ENCODE data around the gene PLPP4. TPM values are rescaled to one million over a fixed set of nuclear protein-coding genes. Genes with fewer than 3 reads are reported as not detected.

PLPP4 gene
- total RNA-seq, 2 donors from 2014 or later = 0.27 to 61.3 TPM

DNA sequence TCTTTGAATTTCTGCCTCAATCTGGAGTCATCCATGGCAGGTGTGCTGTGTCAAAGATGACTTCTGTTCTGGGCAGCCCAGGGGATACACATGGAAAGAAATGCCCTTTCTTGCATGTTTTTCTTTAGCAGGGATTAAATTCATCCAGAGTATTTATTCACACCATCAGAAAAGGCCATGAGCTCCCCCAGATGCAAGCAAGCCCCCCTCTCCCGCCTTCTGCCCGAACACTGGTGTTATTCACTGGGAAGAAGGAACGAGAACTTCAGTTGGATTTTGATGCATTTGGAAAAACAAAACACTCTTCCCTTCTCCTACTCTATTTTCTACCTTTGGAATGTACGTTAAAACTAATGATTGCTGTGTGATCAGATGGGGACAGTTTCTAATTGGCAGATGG, 1.4 kb downstream of the PLPP4 start:
- intact Hi-C loops (cut with DNase I) = no loop called here

DNA sequence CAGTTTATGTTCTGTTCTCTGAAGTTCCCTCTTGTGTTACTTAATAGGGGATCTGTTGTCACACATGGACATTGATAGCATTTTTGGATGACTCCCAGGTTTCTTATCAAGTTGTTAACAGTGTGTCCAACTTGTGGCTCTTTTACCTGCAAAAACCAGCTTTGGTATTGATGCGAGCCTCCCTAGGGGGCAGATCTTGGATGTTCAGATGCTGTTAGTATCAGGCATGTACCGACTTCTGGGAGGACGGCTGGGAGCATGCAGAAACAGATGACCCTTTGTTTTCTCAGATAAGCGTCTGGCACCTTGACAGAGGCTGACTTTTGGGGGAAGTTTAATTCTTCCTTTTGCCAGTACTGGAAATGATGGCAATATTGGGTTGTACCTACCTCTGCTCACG, 2.2 kb downstream of the PLPP4 start:
- Histone ChIP-seq H3K27ac (no peak overlapping the region), H3K4me1 (replicated peaks) (no peaks in the 10 kb centered on the region), H3K36me3 (no peaks in the 10 kb centered on the region), H3K27me3 (replicated peaks; ENCODE audit: insufficient read depth) (no peaks in the 10 kb centered on the region), H3K4me3 (no peak overlapping the region), H3K9me3 (no peaks in the 10 kb centered on the region)
- intact Hi-C loops (cut with DNase I) = no loop called here
- TF ChIP-seq, protein P1, sequence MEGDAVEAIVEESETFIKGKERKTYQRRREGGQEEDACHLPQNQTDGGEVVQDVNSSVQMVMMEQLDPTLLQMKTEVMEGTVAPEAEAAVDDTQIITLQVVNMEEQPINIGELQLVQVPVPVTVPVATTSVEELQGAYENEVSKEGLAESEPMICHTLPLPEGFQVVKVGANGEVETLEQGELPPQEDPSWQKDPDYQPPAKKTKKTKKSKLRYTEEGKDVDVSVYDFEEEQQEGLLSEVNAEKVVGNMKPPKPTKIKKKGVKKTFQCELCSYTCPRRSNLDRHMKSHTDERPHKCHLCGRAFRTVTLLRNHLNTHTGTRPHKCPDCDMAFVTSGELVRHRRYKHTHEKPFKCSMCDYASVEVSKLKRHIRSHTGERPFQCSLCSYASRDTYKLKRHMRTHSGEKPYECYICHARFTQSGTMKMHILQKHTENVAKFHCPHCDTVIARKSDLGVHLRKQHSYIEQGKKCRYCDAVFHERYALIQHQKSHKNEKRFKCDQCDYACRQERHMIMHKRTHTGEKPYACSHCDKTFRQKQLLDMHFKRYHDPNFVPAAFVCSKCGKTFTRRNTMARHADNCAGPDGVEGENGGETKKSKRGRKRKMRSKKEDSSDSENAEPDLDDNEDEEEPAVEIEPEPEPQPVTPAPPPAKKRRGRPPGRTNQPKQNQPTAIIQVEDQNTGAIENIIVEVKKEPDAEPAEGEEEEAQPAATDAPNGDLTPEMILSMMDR (IDR thresholded peaks at IDR 0.05) = no peak
- TF ChIP-seq POLR2A (IDR thresholded peaks at IDR 0.05) (no peak), POLR2AphosphoS5 (IDR thresholded peaks at IDR 0.05) (no peak)
- no peak for DNase-seq (ENCODE audit: low spot score)
- WGBS = 55% methylated on average over 5 of the region's 5 CpGs

More for the DNA sequence above, 1.4 kb downstream of the PLPP4 start:
- no peak overlapping the region for H3K4me3 ChIP-seq
- no peaks in the 10 kb centered on the region for H3K4me1 ChIP-seq (replicated peaks)
- H3K27me3 ChIP-seq (replicated peaks; ENCODE audit: insufficient read depth) = no peaks in the 10 kb centered on the region
- DNase-seq (ENCODE audit: low spot score) = no peak
- H3K36me3 ChIP-seq = no peaks in the 10 kb centered on the region
- TF ChIP-seq POLR2A (IDR thresholded peaks at IDR 0.05) (no peak), POLR2AphosphoS5 (IDR thresholded peaks at IDR 0.05) (no peak)
- TF ChIP-seq, protein P1 (IDR thresholded peaks at IDR 0.05) = no peak
- WGBS = 75% methylated on average over 4 of the region's 4 CpGs
- H3K9me3 ChIP-seq = no peaks in the 10 kb centered on the region
- H3K27ac ChIP-seq = no peak overlapping the region

DNA sequence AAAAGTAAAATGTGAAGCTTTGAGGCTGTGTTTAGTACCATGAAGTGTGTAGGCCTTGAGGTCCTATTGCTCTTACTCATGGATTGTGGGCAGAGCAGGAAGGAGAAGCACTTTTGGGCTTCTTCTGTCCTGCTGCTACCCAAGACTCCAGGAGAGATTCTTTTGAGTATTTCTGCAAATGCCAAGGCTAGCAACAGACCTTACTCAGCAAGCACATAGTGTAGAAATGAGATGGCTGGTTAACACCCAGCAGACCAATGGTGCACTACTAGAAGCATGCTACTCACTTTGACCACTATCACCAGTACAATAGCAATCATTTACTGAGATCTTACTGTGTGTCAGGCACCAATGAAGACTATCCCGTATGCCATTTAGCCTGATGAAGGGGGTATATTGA, 3.2 kb downstream of the PLPP4 start:
- Histone ChIP-seq H3K4me1 (replicated peaks) (no peaks in the 10 kb centered on the region), H3K9me3 (no peaks in the 10 kb centered on the region), H3K36me3 (no peaks in the 10 kb centered on the region), H3K27ac (no peak overlapping the region), H3K27me3 (replicated peaks; ENCODE audit: insufficient read depth) (no peaks in the 10 kb centered on the region), H3K4me3 (no peak overlapping the region)
- TF ChIP-seq, protein P1 (IDR thresholded peaks at IDR 0.05) = no peak
- DNase-seq (ENCODE audit: low spot score) = no peak
- intact Hi-C loops (cut with DNase I) = no loop called here
- WGBS = 100% methylated on average over 1 of the region's 1 CpG

DNA sequence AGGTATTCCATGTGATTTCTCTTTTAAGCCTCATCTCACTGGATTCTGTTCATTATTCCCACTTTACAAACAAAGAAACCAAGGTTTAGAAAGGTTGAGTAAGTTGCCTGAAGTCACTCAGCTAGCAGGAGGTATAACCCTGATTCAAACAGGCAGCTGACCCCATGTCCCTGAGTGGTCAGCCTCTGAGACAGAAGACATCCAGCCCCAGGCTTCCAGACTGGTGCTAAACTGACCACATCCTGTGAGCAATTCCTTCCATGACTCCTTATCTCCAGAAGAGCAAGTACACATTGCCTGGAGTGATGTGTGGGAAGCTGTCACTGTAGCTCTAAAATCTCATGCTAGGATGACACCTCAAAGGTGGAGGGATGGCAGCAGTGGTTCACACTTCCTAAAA, 3.7 kb downstream of the PLPP4 start:
- DNase-seq (ENCODE audit: low spot score) = no peak
- intact Hi-C loops (cut with DNase I) = no loop called here
- TF ChIP-seq, protein P1 (IDR thresholded peaks at IDR 0.05) = no peak
- no peak for TF ChIP-seq POLR2AphosphoS5 (IDR thresholded peaks at IDR 0.05)
- no peak for TF ChIP-seq POLR2A (IDR thresholded peaks at IDR 0.05)

DNA sequence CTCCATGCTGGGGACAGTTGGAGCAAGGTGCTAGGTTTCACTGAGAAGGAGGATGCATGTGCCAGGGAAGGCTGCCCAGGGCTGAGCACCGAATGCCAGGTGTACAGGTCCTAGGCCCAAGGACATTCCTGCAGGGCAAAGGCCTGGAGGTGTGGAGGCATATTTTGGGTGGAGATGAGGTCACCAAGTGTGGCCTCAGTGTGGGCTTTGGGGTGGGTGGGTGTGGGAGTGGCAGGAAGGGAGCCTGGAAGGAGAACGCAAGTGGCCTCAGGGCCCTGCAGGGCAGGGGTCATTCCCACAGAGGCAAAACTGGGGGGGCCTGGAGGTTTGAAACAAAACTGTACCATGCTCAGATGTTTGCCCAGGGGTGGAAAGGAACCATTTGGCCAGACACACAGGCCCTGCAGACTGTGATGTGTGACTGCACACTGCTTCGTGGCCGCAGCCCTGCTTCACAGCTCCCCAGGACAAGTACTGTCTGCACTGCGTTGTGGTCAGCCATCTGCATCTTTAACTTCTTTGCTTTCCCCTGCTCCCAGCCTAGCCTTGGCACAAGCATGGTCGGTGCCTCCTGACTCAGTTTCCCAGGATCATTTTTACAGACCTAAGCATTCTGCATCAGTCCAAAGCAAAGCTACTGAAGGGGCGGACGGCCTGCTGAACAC, 5.1 kb downstream of the PLPP4 start:
- H3K9me3 ChIP-seq = no peaks in the 10 kb centered on the region
- no peaks in the 10 kb centered on the region for H3K36me3 ChIP-seq
- no peak overlapping the region for H3K27ac ChIP-seq
- WGBS = 90% methylated on average over 8 of the region's 8 CpGs
- no peak for DNase-seq (ENCODE audit: low spot score)
- H3K4me1 ChIP-seq (replicated peaks) = no peaks in the 10 kb centered on the region
- intact Hi-C loops (cut with DNase I) = no loop called here
- H3K27me3 ChIP-seq (replicated peaks; ENCODE audit: insufficient read depth) = no peaks in the 10 kb centered on the region
- H3K4me3 ChIP-seq = no peak overlapping the region
- TF ChIP-seq POLR2AphosphoS5 (IDR thresholded peaks at IDR 0.05) = no peak
- no peak for TF ChIP-seq POLR2A (IDR thresholded peaks at IDR 0.05)
- TF ChIP-seq, protein P1 (IDR thresholded peaks at IDR 0.05) = no peak

More for the DNA sequence above, 3.7 kb downstream of the PLPP4 start:
- Histone ChIP-seq H3K9me3 (no peaks in the 10 kb centered on the region), H3K27me3 (replicated peaks; ENCODE audit: insufficient read depth) (no peaks in the 10 kb centered on the region), H3K36me3 (no peaks in the 10 kb centered on the region), H3K4me3 (no peak overlapping the region), H3K27ac (no peak overlapping the region), H3K4me1 (replicated peaks) (no peaks in the 10 kb centered on the region)

All from prostate gland (tissue), 2 donors.